A549 (cell line): ENCODE results near the gene ZNF274. TPM values are rescaled to one million over a fixed set of nuclear protein-coding genes. Genes with fewer than 3 reads are reported as not detected.

ENCODE experiments used
- ATAC-seq, 2 experiments: fragments of 200-7000 bp in 1 of 2; fragments of >200 bp in 1 of 2; cut with Nextera tagmentation in 1 of 2; cut with Tn5 transposase in 1 of 2; 3 replicates each; pipeline versions ENCODE4 v1.8.0 to v1.9.1; 2018 to 2020; ENCODE audit warnings: mild to moderate bottlenecking in 1 of 2, moderate library complexity in 1 of 2
- CTCF ChIA-PET: fragments of 300-600 bp; sonication (Branson Sonifier 250); formaldehyde crosslinking; extraction: SDS; loops from one replicate; lab custom pipeline; 2021; ENCODE audit warnings: antibody characterized with exemption, inconsistent platforms; lab: Yijun Ruan, JAX
- POLR2A ChIA-PET: fragments of 350-600 bp; formaldehyde crosslinking; extraction: SDS; loops from one replicate; lab custom pipeline; 2021; ENCODE audit warnings: antibody characterized with exemption, inconsistent platforms; lab: Yijun Ruan, JAX
- DNase-seq, 2 experiments: peaks; one replicate each; pipeline versions ENCODE4 v3.0.0 to v3.0.0-alpha.2; 2011 to 2016; ENCODE audit warnings: low read depth in 1 of 2, low spot score in 1 of 2
- FAIRE-seq: peaks from 2 replicates; lab custom pipeline; 2011; peaks lifted over from hg19 to GRCh38; lab: Jason Lieb, UNC
- H3K27ac ChIP-seq, 2 experiments: fragments of >200 bp; sonication (Bioruptor Twin); formaldehyde crosslinking; 3 replicates each; pipeline ENCODE4 v1.5.1; 2016 to 2017
- H3K4me1 ChIP-seq: fragments of >200 bp; sonication (Bioruptor Twin); formaldehyde crosslinking; 3 replicates; pipeline ENCODE4 v1.6.1; 2016
- H3K4me2 ChIP-seq: fragments of >200 bp; sonication (Bioruptor Twin); formaldehyde crosslinking; 3 replicates; pipeline ENCODE4 v1.6.1; 2016
- H3K4me3 ChIP-seq: fragments of >200 bp; sonication (Bioruptor Twin); formaldehyde crosslinking; 3 replicates; pipeline ENCODE4 v1.5.1; 2016
- H3K9me3 ChIP-seq: fragments of >200 bp; sonication (Bioruptor Twin); formaldehyde crosslinking; 3 replicates; pipeline ENCODE4 v1.6.1; 2016
- BHLHE40 ChIP-seq: IDR thresholded peaks from 2 replicates; pipeline ENCODE4 v1.6.1; 2012; ENCODE audit warnings: low read depth, low read length, inconsistent platforms
- CEBPB ChIP-seq, 2 experiments: fragments of >200 bp in 1 of 2; sonication (Bioruptor Twin) in 1 of 2; formaldehyde crosslinking in 1 of 2; IDR thresholded peaks; 2 replicates each; pipeline ENCODE4 v1.6.1; 2012 to 2016
- EHMT2 ChIP-seq: fragments of 200-600 bp; sonication (generic); IDR thresholded peaks from 2 replicates; pipeline ENCODE4 v1.6.1; 2016; ENCODE audit warnings: antibody characterized with exemption, low read depth, mild to moderate bottlenecking, moderate library complexity
- ELK1 ChIP-seq: fragments of 150-350 bp; IDR thresholded peaks from 2 replicates; pipeline ENCODE4 v1.6.1; 2014; ENCODE audit warnings: low read depth, mild to moderate bottlenecking, low read length
- EP300 ChIP-seq, 2 experiments: fragments of >200 bp; sonication (Bioruptor Twin); formaldehyde crosslinking; IDR thresholded peaks; 2 replicates in 1 of 2; 3 replicates in 1 of 2; pipeline ENCODE4 v1.6.1; 2016 to 2017
- ESRRA ChIP-seq: fragments of 150-350 bp; IDR thresholded peaks from 2 replicates; pipeline ENCODE4 v1.6.1; 2014; ENCODE audit warnings: mild to moderate bottlenecking, low read length, borderline replicate concordance
- FOSL2 ChIP-seq, 2 experiments: fragments of 450-650 bp in 1 of 2; fragments of >200 bp in 1 of 2; sonication (Bioruptor Twin) in 1 of 2; formaldehyde crosslinking; IDR thresholded peaks; 2 replicates each; pipeline versions ENCODE4 v1.5.0 to v1.6.1; 2016 to 2020; ENCODE audit warnings: mild to moderate bottlenecking in 1 of 2, moderate library complexity in 1 of 2
- HDAC2 ChIP-seq: fragments of 200-600 bp; sonication (generic); IDR thresholded peaks from 2 replicates; pipeline ENCODE4 v1.6.1; 2016
- HES2 ChIP-seq: fragments of >200 bp; sonication (Bioruptor Twin); formaldehyde crosslinking; IDR thresholded peaks from 2 replicates; pipeline ENCODE4 v1.6.1; 2016
- HOXB13 ChIP-seq: fragments of 250-450 bp; sonication (Bioruptor Pico); IDR thresholded peaks from 2 replicates; pipeline ENCODE4 v1.5.0; 2020; ENCODE audit warnings: low read depth, mild to moderate bottlenecking, moderate library complexity
- HOXB5 ChIP-seq: fragments of 250-450 bp; sonication (Bioruptor Pico); IDR thresholded peaks from 2 replicates; pipeline ENCODE4 v1.5.0; 2020; ENCODE audit warnings: mild to moderate bottlenecking, moderate library complexity
- JUNB ChIP-seq: fragments of >200 bp; sonication (Bioruptor Twin); formaldehyde crosslinking; IDR thresholded peaks from 2 replicates; pipeline ENCODE4 v1.6.1; 2016
- KDM5A ChIP-seq: fragments of 200-600 bp; sonication (generic); IDR thresholded peaks from 2 replicates; pipeline ENCODE4 v1.6.1; 2016; ENCODE audit warnings: antibody characterized with exemption, mild to moderate bottlenecking
- MYC ChIP-seq: IDR thresholded peaks from 2 replicates; pipeline ENCODE4 v1.6.1; 2012; ENCODE audit warnings: mild to moderate bottlenecking, inconsistent platforms, low read length, improper control_type of control experiment, borderline replicate concordance
- NFE2L2 ChIP-seq: fragments of 150-350 bp; conservative IDR thresholded peaks from 2 replicates; pipeline ENCODE4 v1.6.1; 2014; ENCODE audit warnings: low read length
- NPAS2 ChIP-seq: fragments of 250-450 bp; sonication (Bioruptor Pico); IDR thresholded peaks from 2 replicates; pipeline ENCODE4 v1.8.0; 2022; ENCODE audit warnings: mild to moderate bottlenecking, moderate library complexity, borderline replicate concordance
- PHF8 ChIP-seq: fragments of 200-600 bp; sonication (generic); IDR thresholded peaks from 2 replicates; pipeline ENCODE4 v1.6.1; 2016; ENCODE audit warnings: low read depth, mild to moderate bottlenecking, antibody characterized with exemption, moderate library complexity, borderline replicate concordance
- POLR2A ChIP-seq: IDR thresholded peaks from 2 replicates; pipeline ENCODE4 v1.6.1; 2012; ENCODE audit warnings: mild to moderate bottlenecking, low read length
- POLR2AphosphoS2 ChIP-seq: conservative IDR thresholded peaks from 2 replicates; pipeline ENCODE4 v1.6.1; 2012; ENCODE audit warnings: low read length, improper control_type of control experiment, inconsistent platforms
- RARB ChIP-seq: fragments of 250-450 bp; sonication (Bioruptor Pico); IDR thresholded peaks from 2 replicates; pipeline ENCODE4 v1.8.0; 2021; ENCODE audit warnings: mild to moderate bottlenecking, moderate library complexity
- RCOR1 ChIP-seq: fragments of 150-350 bp; IDR thresholded peaks from 2 replicates; pipeline ENCODE4 v1.6.1; 2014; ENCODE audit warnings: antibody characterized with exemption, low read length, low read depth
- RNF2 ChIP-seq: fragments of 200-600 bp; sonication (generic); IDR thresholded peaks from 2 replicates; pipeline ENCODE4 v1.6.1; 2016; ENCODE audit warnings: low read depth, mild to moderate bottlenecking, antibody characterized with exemption, moderate library complexity, borderline replicate concordance
- SMC3 ChIP-seq: fragments of >200 bp; sonication (Bioruptor Twin); formaldehyde crosslinking; IDR thresholded peaks from 3 replicates; pipeline ENCODE4 v1.6.1; 2018; ENCODE audit warnings: inconsistent platforms
- TFCP2L1 ChIP-seq: fragments of 250-450 bp; sonication (Bioruptor Pico); IDR thresholded peaks from 2 replicates; pipeline ENCODE4 v1.5.0; 2021; ENCODE audit warnings: mild to moderate bottlenecking
- TP53 ChIP-seq: fragments of 250-450 bp; sonication (Bioruptor Pico); IDR thresholded peaks from 2 replicates; pipeline ENCODE4 v1.5.0; 2021; ENCODE audit warnings: mild to moderate bottlenecking, moderate library complexity
- ZC3H11A ChIP-seq: fragments of 450-650 bp; IDR thresholded peaks from 2 replicates; pipeline ENCODE4 v1.6.1; 2014; ENCODE audit warnings: antibody characterized with exemption, mild to moderate bottlenecking
- ZNF302 ChIP-seq: fragments of 250-450 bp; sonication (Bioruptor Pico); IDR thresholded peaks from 2 replicates; pipeline ENCODE4 v1.9.0; 2021; ENCODE audit warnings: inconsistent platforms, mild to moderate bottlenecking, moderate library complexity
- WGBS: methylation state at CpG from one replicate; pipeline ENCODE4 v1.1.6; 2017; ENCODE audit errors: missing lambda C conversion rate; 5-methylcytosine and 5-hydroxymethylcytosine counted together
- polyA plus RNA-seq, 4 experiments: library from polyadenylated mRNA; depleted of rRNA in 3 of 4; stranded (reverse); fragments of >200 nt; fragmentation: RNase III in 1 of 4; extraction: RNeasy Plus Mini Kit Qiagen cat#74134 plus additional on column Dnase treatment in 1 of 4; gene quantifications; 2 replicates in 3 of 4; 3 replicates in 1 of 4; pipeline ENCODE4 v1.2.3, GENCODE V29; 2011 to 2017
- TF ChIP-seq, protein P1 (sequence below): fragments of 200-600 bp; sonication (generic); IDR thresholded peaks from 2 replicates; pipeline ENCODE4 v1.6.1; 2016; ENCODE audit warnings: antibody characterized with exemption, mild to moderate bottlenecking, moderate library complexity
- TF ChIP-seq, protein P2 (sequence below): IDR thresholded peaks from 2 replicates; pipeline ENCODE4 v1.6.1; 2012; ENCODE audit warnings: low read depth, borderline replicate concordance

The ZNF274 gene
- polyA plus RNA-seq, 2 of the 4 experiments (the other 2 are of a cell fraction): 15.8 to 28.7 TPM

DNA sequence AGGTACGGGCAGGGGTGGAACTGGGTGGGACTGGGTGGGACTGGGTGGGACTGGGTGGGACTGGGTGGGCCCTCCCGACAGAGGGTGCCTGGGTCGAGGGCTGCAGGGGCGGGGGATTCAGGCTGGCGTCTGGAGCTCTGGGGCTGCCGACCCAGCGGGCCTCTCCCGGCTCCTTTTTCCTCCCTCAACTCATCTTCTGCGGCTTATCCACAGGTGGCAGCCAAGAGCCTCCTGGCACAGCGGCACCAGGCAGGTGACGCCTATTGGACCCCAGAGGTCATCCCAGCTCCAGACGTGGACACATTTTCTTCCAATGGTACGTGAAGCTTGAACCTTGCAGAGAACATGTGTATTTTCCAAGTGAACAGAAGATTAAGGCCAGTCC lies 46.4 kb downstream of the ZNF274 start:
- Histone ChIP-seq H3K9me3 (peaks cover 96% of the 10 kb centered on the region), H3K27ac (peak overlapping the region; percentile 79 to 83), H3K4me2 (peak overlapping the region; percentile 83), H3K4me3 (peak overlapping the region; percentile 83), H3K4me1 (no peaks in the 10 kb centered on the region)
- CTCF ChIA-PET: interaction anchor here (1.0 kb wide), 1 partner anchor 39 kb away, joined by 3 read pairs; no protein-coding TSS in a partner anchor
- TF ChIP-seq EP300 (IDR thresholded peaks at IDR 0.05): no peak
- no peak for TF ChIP-seq POLR2AphosphoS2
- TF ChIP-seq POLR2A: no peak
- no peak for TF ChIP-seq ZNF302 (CRISPR knock-in tag)
- TF ChIP-seq ZC3H11A: no peak
- TF ChIP-seq BHLHE40: no peak
- TF ChIP-seq RARB: no peak
- no peak for TF ChIP-seq RCOR1
- no peak for TF ChIP-seq FOSL2 (IDR thresholded peaks at IDR 0.05)
- TF ChIP-seq FOSL2 (CRISPR knock-in tag; IDR thresholded peaks at IDR 0.05): no peak
- no peak for TF ChIP-seq NPAS2
- no peak for TF ChIP-seq KDM5A
- TF ChIP-seq PHF8: no peak
- TF ChIP-seq HES2: no peak
- TF ChIP-seq JUNB: no peak
- TF ChIP-seq MYC: no peak
- TF ChIP-seq TP53 (CRISPR knock-in tag): no peak
- no peak for TF ChIP-seq NFE2L2
- TF ChIP-seq TFCP2L1 (CRISPR knock-in tag): no peak
- FAIRE-seq (no peak), DNase-seq (peak; percentile 32 to 56), ATAC-seq (peak in 1 of 2 experiments; percentile 56; a peak in 5 of 6 replicates)
- POLR2A ChIA-PET: interaction anchor here (0.5 to 1.5 kb wide), 5 partner anchors 46 to 134 kb away, joined by 3 to 9 read pairs (median 4); partner anchors contain the start of genes ZNF274, ZNF497 and ZNF8
- 43% methylated on average over 11 of the region's 13 CpGs for WGBS

DNA sequence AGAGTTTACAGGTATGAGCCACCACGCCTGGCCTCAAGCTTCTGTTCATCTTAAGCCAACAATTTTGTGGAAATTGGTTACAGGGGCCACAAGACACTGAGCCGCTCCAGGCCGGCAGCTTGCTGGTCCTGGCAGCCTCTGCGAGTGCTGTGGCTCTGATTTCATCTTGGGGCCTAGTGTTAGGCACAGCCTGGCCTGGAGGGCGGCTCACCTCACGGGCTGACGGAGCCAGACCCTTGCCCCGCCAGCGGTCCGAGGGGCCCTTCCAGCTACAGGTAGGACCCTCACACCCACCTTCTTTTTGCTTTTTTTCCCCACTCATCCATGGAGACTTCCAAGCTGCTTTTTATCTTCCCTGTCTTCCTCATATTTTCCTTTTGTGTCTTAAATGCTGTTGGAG lies 54.5 kb downstream of the ZNF274 start:
- DNase-seq (no peak), ATAC-seq (no peak), FAIRE-seq (no peak)
- no peak for TF ChIP-seq POLR2AphosphoS2
- no peak for TF ChIP-seq SMC3
- no peak for TF ChIP-seq ZC3H11A
- TF ChIP-seq CEBPB (IDR thresholded peaks at IDR 0.05): no peak
- no peak for TF ChIP-seq ZNF302 (CRISPR knock-in tag)
- no peak for TF ChIP-seq HOXB5 (CRISPR knock-in tag)
- TF ChIP-seq RNF2: no peak
- no peak for TF ChIP-seq POLR2A
- no peak for TF ChIP-seq ESRRA
- TF ChIP-seq, protein P1, sequence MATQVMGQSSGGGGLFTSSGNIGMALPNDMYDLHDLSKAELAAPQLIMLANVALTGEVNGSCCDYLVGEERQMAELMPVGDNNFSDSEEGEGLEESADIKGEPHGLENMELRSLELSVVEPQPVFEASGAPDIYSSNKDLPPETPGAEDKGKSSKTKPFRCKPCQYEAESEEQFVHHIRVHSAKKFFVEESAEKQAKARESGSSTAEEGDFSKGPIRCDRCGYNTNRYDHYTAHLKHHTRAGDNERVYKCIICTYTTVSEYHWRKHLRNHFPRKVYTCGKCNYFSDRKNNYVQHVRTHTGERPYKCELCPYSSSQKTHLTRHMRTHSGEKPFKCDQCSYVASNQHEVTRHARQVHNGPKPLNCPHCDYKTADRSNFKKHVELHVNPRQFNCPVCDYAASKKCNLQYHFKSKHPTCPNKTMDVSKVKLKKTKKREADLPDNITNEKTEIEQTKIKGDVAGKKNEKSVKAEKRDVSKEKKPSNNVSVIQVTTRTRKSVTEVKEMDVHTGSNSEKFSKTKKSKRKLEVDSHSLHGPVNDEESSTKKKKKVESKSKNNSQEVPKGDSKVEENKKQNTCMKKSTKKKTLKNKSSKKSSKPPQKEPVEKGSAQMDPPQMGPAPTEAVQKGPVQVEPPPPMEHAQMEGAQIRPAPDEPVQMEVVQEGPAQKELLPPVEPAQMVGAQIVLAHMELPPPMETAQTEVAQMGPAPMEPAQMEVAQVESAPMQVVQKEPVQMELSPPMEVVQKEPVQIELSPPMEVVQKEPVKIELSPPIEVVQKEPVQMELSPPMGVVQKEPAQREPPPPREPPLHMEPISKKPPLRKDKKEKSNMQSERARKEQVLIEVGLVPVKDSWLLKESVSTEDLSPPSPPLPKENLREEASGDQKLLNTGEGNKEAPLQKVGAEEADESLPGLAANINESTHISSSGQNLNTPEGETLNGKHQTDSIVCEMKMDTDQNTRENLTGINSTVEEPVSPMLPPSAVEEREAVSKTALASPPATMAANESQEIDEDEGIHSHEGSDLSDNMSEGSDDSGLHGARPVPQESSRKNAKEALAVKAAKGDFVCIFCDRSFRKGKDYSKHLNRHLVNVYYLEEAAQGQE: no peak
- TF ChIP-seq, protein P2, sequence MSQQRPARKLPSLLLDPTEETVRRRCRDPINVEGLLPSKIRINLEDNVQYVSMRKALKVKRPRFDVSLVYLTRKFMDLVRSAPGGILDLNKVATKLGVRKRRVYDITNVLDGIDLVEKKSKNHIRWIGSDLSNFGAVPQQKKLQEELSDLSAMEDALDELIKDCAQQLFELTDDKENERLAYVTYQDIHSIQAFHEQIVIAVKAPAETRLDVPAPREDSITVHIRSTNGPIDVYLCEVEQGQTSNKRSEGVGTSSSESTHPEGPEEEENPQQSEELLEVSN: no peak
- TF ChIP-seq HOXB13 (CRISPR knock-in tag): no peak
- TF ChIP-seq TFCP2L1 (CRISPR knock-in tag): no peak
- TF ChIP-seq ELK1: no peak
- TF ChIP-seq FOSL2 (IDR thresholded peaks at IDR 0.05): no peak
- no peak for TF ChIP-seq FOSL2 (CRISPR knock-in tag; IDR thresholded peaks at IDR 0.05)
- TF ChIP-seq TP53 (CRISPR knock-in tag): no peak
- TF ChIP-seq HES2: no peak
- no peak for TF ChIP-seq NPAS2
- no peak for TF ChIP-seq HDAC2
- no peak for TF ChIP-seq EHMT2
- Histone ChIP-seq H3K4me3 (no peak overlapping the region), H3K4me2 (no peak overlapping the region), H3K9me3 (peaks cover 96% of the 10 kb centered on the region), H3K27ac (no peak overlapping the region), H3K4me1 (no peaks in the 10 kb centered on the region)
- WGBS: 96% methylated on average over 10 of the region's 10 CpGs
- ChIA-PET CTCF (interaction anchor here (1.0 kb wide), 1 partner anchor 9 kb away, joined by 3 read pairs; no protein-coding TSS in a partner anchor), POLR2A (no interaction called here)
